Mesendoderm (in vitro differentiated cells): ENCODE measurements around the gene ELOVL5. TPM values are rescaled to one million over a fixed set of nuclear protein-coding genes. Genes with fewer than 3 reads are reported as not detected.

Source experiments
- DNase-seq: peaks from one replicate; pipeline ENCODE4 v3.0.0; 2013
- H2AK5ac ChIP-seq: 2 replicates; pipeline ENCODE4 v1.6.1; 2013; ENCODE audit warnings: low read length, inconsistent platforms
- H2BK120ac ChIP-seq: 2 replicates; pipeline ENCODE4 v1.6.1; 2013; ENCODE audit warnings: low read depth, mild to moderate bottlenecking, low read length, moderate library complexity, mixed read lengths
- H2BK15ac ChIP-seq: replicated peaks from 2 replicates; pipeline ENCODE4 v1.6.1; 2013; ENCODE audit warnings: low read depth, mild to moderate bottlenecking, moderate library complexity
- H2BK5ac ChIP-seq: 2 replicates; pipeline ENCODE4 v1.6.1; 2013; ENCODE audit warnings: low read length, inconsistent platforms
- H3K18ac ChIP-seq: 2 replicates; pipeline ENCODE4 v1.6.1; 2013; ENCODE audit warnings: mild to moderate bottlenecking, low read length, mixed read lengths
- H3K23ac ChIP-seq: one replicate; pipeline ENCODE4 v1.6.1; 2013; ENCODE audit warnings: low read length
- H3K27ac ChIP-seq: 2 replicates; pipeline ENCODE4 v1.5.1; 2013; ENCODE audit warnings: low read depth, mild to moderate bottlenecking, inconsistent platforms, low read length, moderate library complexity
- H3K27me3 ChIP-seq: 2 replicates; pipeline ENCODE4 v1.6.1; 2013; ENCODE audit warnings: low read length, control low read depth, mild to moderate bottlenecking, inconsistent platforms; ENCODE audit not compliant: insufficient read depth, poor library complexity
- H3K36me3 ChIP-seq: 2 replicates; pipeline ENCODE4 v1.6.1; 2013; ENCODE audit warnings: low read length, inconsistent platforms; ENCODE audit not compliant: control insufficient read depth, insufficient read depth
- H3K4ac ChIP-seq: one replicate; pipeline ENCODE4 v1.6.1; 2013; ENCODE audit warnings: low read depth, mild to moderate bottlenecking, low read length, moderate library complexity
- H3K4me1 ChIP-seq: 2 replicates; pipeline ENCODE4 v1.6.1; 2013; ENCODE audit warnings: low read depth, low read length, inconsistent platforms; ENCODE audit not compliant: control insufficient read depth
- H3K4me2 ChIP-seq: 2 replicates; pipeline ENCODE4 v1.6.1; 2013; ENCODE audit warnings: low read length
- H3K4me3 ChIP-seq: 2 replicates; pipeline ENCODE4 v1.5.1; 2013; ENCODE audit warnings: mild to moderate bottlenecking, low read length
- H3K56ac ChIP-seq: one replicate; pipeline ENCODE4 v1.6.1; 2013; ENCODE audit warnings: low read length
- H3K79me1 ChIP-seq: 2 replicates; pipeline ENCODE4 v1.6.1; 2013; ENCODE audit warnings: low read length, inconsistent platforms
- H3K79me2 ChIP-seq: 2 replicates; pipeline ENCODE4 v1.6.1; 2013; ENCODE audit warnings: mild to moderate bottlenecking, low read length; ENCODE audit not compliant: control insufficient read depth, insufficient read depth
- H3K9ac ChIP-seq: 2 replicates; pipeline ENCODE4 v1.6.1; 2013; ENCODE audit warnings: low read length, inconsistent platforms
- H4K5ac ChIP-seq: one replicate; pipeline ENCODE4 v1.6.1; 2013; ENCODE audit warnings: low read length
- H4K8ac ChIP-seq: one replicate; pipeline ENCODE4 v1.6.1; 2013; ENCODE audit warnings: low read depth, mild to moderate bottlenecking, control low read depth, low read length, moderate library complexity
- WGBS: extraction: QIAGEN DNeasy Blood & Tissue Kit; methylation state at CpG from one replicate; pipeline ENCODE4 v1.1.7; 2013; ENCODE audit warnings: low lambda C conversion rate, missing lambda C conversion rate; ENCODE audit not compliant: insufficient coverage; ENCODE audit errors: extremely low coverage; 5-methylcytosine and 5-hydroxymethylcytosine counted together
- polyA plus RNA-seq, 2 experiments: library from polyadenylated mRNA; stranded (reverse); fragments of 200-250 nt; gene quantifications; one replicate each; pipeline ENCODE4 v1.2.3, GENCODE V29; 2013

ELOVL5 gene
- polyA plus RNA-seq (2013, experiment 1 of 2): 130 TPM
- 128 TPM for polyA plus RNA-seq (2013, experiment 2 of 2)

- Histone ChIP-seq H2BK5ac (no peak within 1 kb of the TSS), H3K79me1 (peaks cover 8% of the 10 kb centered on the region), H3K36me3 (no peaks in the 10 kb centered on the region), H2BK15ac (peak within 1 kb of the TSS; percentile 9), H3K27me3 (no peaks in the 10 kb centered on the region), H3K4me3 (peak within 1 kb of the TSS; percentile 92), H2BK120ac (peak within 1 kb of the TSS; percentile 62), H4K8ac (peak within 1 kb of the TSS; percentile 91), H3K4me1 (peaks cover 2% of the 10 kb centered on the region), H3K4ac (peak within 1 kb of the TSS; percentile 66), H3K4me2 (peak within 1 kb of the TSS; percentile 82), H3K18ac (peak within 1 kb of the TSS; percentile 91), H3K79me2 (peaks cover 44% of the 10 kb centered on the region), H4K5ac (no peak within 1 kb of the TSS), H3K23ac (no peak within 1 kb of the TSS), H3K9ac (peak within 1 kb of the TSS; percentile 89), H3K27ac (peak within 1 kb of the TSS; percentile 75), H2AK5ac (no peak within 1 kb of the TSS), H3K56ac (peak within 1 kb of the TSS; percentile 93)
- DNase-seq: peak; percentile 98
- no CpG with 5 or more reads among the region's 101 CpGs for WGBS
Measured at GRCh38 chr6:53348371-53349208, at the start of gene ELOVL5. ELOVL5 (minus strand) TSS chr6:53348950; CDS start chr6:53295699, 53,251 bp downstream.

- no CpG with 5 or more reads among the region's 3 CpGs for WGBS
- no peak for DNase-seq
- H4K5ac ChIP-seq: no peak overlapping the region
- no peak overlapping the region for H3K18ac ChIP-seq
- H3K4me2 ChIP-seq: no peak overlapping the region
- no peak overlapping the region for H2AK5ac ChIP-seq
- H3K23ac ChIP-seq: no peak overlapping the region
- no peak overlapping the region for H2BK120ac ChIP-seq
- no peak overlapping the region for H3K56ac ChIP-seq
- H3K9ac ChIP-seq: no peak overlapping the region
- H3K36me3 ChIP-seq: no peaks in the 10 kb centered on the region
- no peaks in the 10 kb centered on the region for H3K4me1 ChIP-seq
- no peak overlapping the region for H3K4ac ChIP-seq
- H2BK5ac ChIP-seq: no peak overlapping the region
- H2BK15ac ChIP-seq: no peak overlapping the region
- H3K79me1 ChIP-seq: no peaks in the 10 kb centered on the region
- H4K8ac ChIP-seq: no peak overlapping the region
- no peak overlapping the region for H3K4me3 ChIP-seq
- peaks cover 3% of the 10 kb centered on the region for H3K27me3 ChIP-seq
- H3K27ac ChIP-seq: no peak overlapping the region
- no peaks in the 10 kb centered on the region for H3K79me2 ChIP-seq
Measured at GRCh38 chr6:53397283-53397682, 48.5 kb upstream of the ELOVL5 start.

- no peak overlapping the region for H2BK5ac ChIP-seq
- no peak overlapping the region for H3K4me2 ChIP-seq
- H3K27me3 ChIP-seq: peaks cover 3% of the 10 kb centered on the region
- H3K27ac ChIP-seq: no peak overlapping the region
- no peak for DNase-seq
- H3K23ac ChIP-seq: no peak overlapping the region
- H4K5ac ChIP-seq: no peak overlapping the region
- H4K8ac ChIP-seq: no peak overlapping the region
- no peaks in the 10 kb centered on the region for H3K4me1 ChIP-seq
- no peaks in the 10 kb centered on the region for H3K36me3 ChIP-seq
- H2BK15ac ChIP-seq: no peak overlapping the region
- H3K79me1 ChIP-seq: no peaks in the 10 kb centered on the region
- H3K4me3 ChIP-seq: no peak overlapping the region
- no peak overlapping the region for H3K18ac ChIP-seq
- H2AK5ac ChIP-seq: no peak overlapping the region
- no peak overlapping the region for H3K4ac ChIP-seq
- no peaks in the 10 kb centered on the region for H3K79me2 ChIP-seq
- no peak overlapping the region for H3K9ac ChIP-seq
- H3K56ac ChIP-seq: no peak overlapping the region
- no peak overlapping the region for H2BK120ac ChIP-seq
Measured at GRCh38 chr6:53395986-53396385, 47.2 kb upstream of the ELOVL5 start.

GRCh38 chr6:53394704-53395103, 46.0 kb upstream of the ELOVL5 start:
- no peak for DNase-seq
- H2BK120ac ChIP-seq: no peak overlapping the region
- peaks cover 3% of the 10 kb centered on the region for H3K27me3 ChIP-seq
- no peaks in the 10 kb centered on the region for H3K36me3 ChIP-seq
- no peak overlapping the region for H3K56ac ChIP-seq
- H3K27ac ChIP-seq: no peak overlapping the region
- no peak overlapping the region for H2AK5ac ChIP-seq
- H3K4me3 ChIP-seq: no peak overlapping the region
- WGBS: no CpG with 5 or more reads among the region's 3 CpGs
- H3K23ac ChIP-seq: no peak overlapping the region
- H3K4me2 ChIP-seq: no peak overlapping the region
- no peak overlapping the region for H2BK15ac ChIP-seq
- H4K5ac ChIP-seq: no peak overlapping the region
- H3K4me1 ChIP-seq: no peaks in the 10 kb centered on the region
- no peak overlapping the region for H2BK5ac ChIP-seq
- no peaks in the 10 kb centered on the region for H3K79me2 ChIP-seq
- H3K79me1 ChIP-seq: no peaks in the 10 kb centered on the region
- H4K8ac ChIP-seq: no peak overlapping the region
- H3K4ac ChIP-seq: no peak overlapping the region
- H3K9ac ChIP-seq: no peak overlapping the region
- H3K18ac ChIP-seq: no peak overlapping the region

GRCh38 chr6:53391170-53391569, 42.4 kb upstream of the ELOVL5 start:
- DNase-seq: no peak
- Histone ChIP-seq H3K18ac (no peak overlapping the region), H3K9ac (no peak overlapping the region), H3K4ac (no peak overlapping the region), H3K56ac (no peak overlapping the region), H3K27ac (no peak overlapping the region), H2BK15ac (no peak overlapping the region), H3K27me3 (no peaks in the 10 kb centered on the region), H3K79me1 (no peaks in the 10 kb centered on the region), H3K4me1 (no peaks in the 10 kb centered on the region), H3K23ac (no peak overlapping the region), H2BK5ac (no peak overlapping the region), H3K4me2 (no peak overlapping the region), H3K4me3 (no peak overlapping the region), H4K5ac (no peak overlapping the region), H3K79me2 (no peaks in the 10 kb centered on the region), H2AK5ac (no peak overlapping the region), H3K36me3 (no peaks in the 10 kb centered on the region), H2BK120ac (no peak overlapping the region), H4K8ac (no peak overlapping the region)
- no CpG with 5 or more reads among the region's 3 CpGs for WGBS

GRCh38 chr6:53390010-53390409, 41.3 kb upstream of the ELOVL5 start:
- Histone ChIP-seq H3K4ac (no peak overlapping the region), H4K5ac (no peak overlapping the region)
- no CpG with 5 or more reads among the region's 3 CpGs for WGBS

More at GRCh38 chr6:53390010-53390409, 41.3 kb upstream of the ELOVL5 start:
- H2BK5ac ChIP-seq: no peak overlapping the region
- no peaks in the 10 kb centered on the region for H3K36me3 ChIP-seq
- H3K4me1 ChIP-seq: no peaks in the 10 kb centered on the region
- H3K79me2 ChIP-seq: no peaks in the 10 kb centered on the region
- DNase-seq: no peak
- H3K4me3 ChIP-seq: no peak overlapping the region
- no peak overlapping the region for H3K18ac ChIP-seq
- H3K27me3 ChIP-seq: no peaks in the 10 kb centered on the region
- no peak overlapping the region for H3K9ac ChIP-seq
- no peak overlapping the region for H3K56ac ChIP-seq
- no peak overlapping the region for H2BK15ac ChIP-seq
- no peak overlapping the region for H4K8ac ChIP-seq
- no peak overlapping the region for H3K27ac ChIP-seq
- H3K4me2 ChIP-seq: no peak overlapping the region
- H3K23ac ChIP-seq: no peak overlapping the region
- no peak overlapping the region for H2BK120ac ChIP-seq
- H3K79me1 ChIP-seq: no peaks in the 10 kb centered on the region
- H2AK5ac ChIP-seq: no peak overlapping the region
